GM12891 (cell line): Measurements from ENCODE around the gene RNASE1.

Experiments used
- PAX5 ChIP-seq: IDR thresholded peaks from 2 replicates; pipeline ENCODE4 v1.6.1; 2011; ENCODE audit warnings: low read length, moderate library complexity, mild to moderate bottlenecking; ENCODE audit not compliant: insufficient read depth, severe bottlenecking
- POLR2A ChIP-seq: IDR thresholded peaks from 2 replicates; pipeline ENCODE4 v1.6.1; 2011; ENCODE audit warnings: low read depth, low read length, control low read depth
- POLR2AphosphoS5 ChIP-seq: IDR thresholded peaks from 2 replicates; pipeline ENCODE4 v1.6.1; 2011; ENCODE audit warnings: low read depth, low read length, control low read depth
- POU2F2 ChIP-seq: IDR thresholded peaks from 2 replicates; pipeline ENCODE4 v1.6.1; 2011; ENCODE audit warnings: low read depth, mild to moderate bottlenecking, control low read depth, low read length, moderate library complexity
- SPI1 ChIP-seq: IDR thresholded peaks from 2 replicates; pipeline ENCODE4 v1.6.1; 2011; ENCODE audit warnings: low read depth, low read length, control low read depth
- TAF1 ChIP-seq: IDR thresholded peaks from 2 replicates; pipeline ENCODE4 v1.6.1; 2011; ENCODE audit warnings: low read depth, low read length, control low read depth

GRCh38 chr14:20803223-20803622 lies 579 bp upstream of the RNASE1 start:
- no peak for TF ChIP-seq POLR2A
- no peak for TF ChIP-seq POLR2AphosphoS5
- no peak for TF ChIP-seq PAX5
- TF ChIP-seq TAF1 = no peak
- TF ChIP-seq POU2F2 = no peak
- no peak for TF ChIP-seq SPI1
